Sigmoid colon (tissue), 7 donors: ENCODE results near the gene MX1. TPM values are rescaled to one million over a fixed set of nuclear protein-coding genes. Genes with fewer than 3 reads are reported as not detected.

Experiments used
- DNase-seq: peaks from one replicate; pipeline ENCODE4 v3.0.0-alpha.2; 2019
- H3K27ac ChIP-seq, 4 donors: fragments of 200-600 bp; sonication (generic); one replicate each; pipeline ENCODE4 v1.5.1; 2016 to 2019; ENCODE audit warnings: mild to moderate bottlenecking in 1 of 4
- H3K27me3 ChIP-seq, 3 donors: fragments of 200-600 bp; sonication (generic); one replicate each; pipeline ENCODE4 v1.5.1; 2019; ENCODE audit warnings: mild to moderate bottlenecking in 1 of 3
- H3K36me3 ChIP-seq, 4 donors: fragments of 200-600 bp; sonication (generic); one replicate each; pipeline ENCODE4 v1.5.1; 2016 to 2019
- H3K4me1 ChIP-seq, 4 donors: fragments of 200-600 bp; sonication (generic); one replicate each; pipeline ENCODE4 v1.5.1; 2017 to 2019
- H3K4me3 ChIP-seq, 4 donors: fragments of 200-600 bp; sonication (generic); one replicate each; pipeline ENCODE4 v1.5.1; 2017 to 2019; ENCODE audit warnings: mild to moderate bottlenecking in 2 of 4, moderate library complexity in 1 of 4
- H3K9me3 ChIP-seq, 4 donors: fragments of 200-600 bp in 3 of 4; sonication (generic) in 3 of 4; one replicate each; pipeline versions ENCODE4 v1.5.1 to v1.6.1; 2013 to 2019
- EP300 ChIP-seq, 4 donors: sonication (generic); formaldehyde crosslinking; IDR thresholded peaks; one replicate each; pipeline ENCODE4 v1.6.1; 2017; ENCODE audit warnings: antibody characterized with exemption in 4 of 4
- POLR2A ChIP-seq, 2 donors: fragments of 450-650 bp; IDR thresholded peaks; one replicate each; pipeline ENCODE4 v1.6.1; 2016; ENCODE audit warnings: antibody characterized with exemption in 2 of 2, mild to moderate bottlenecking in 2 of 2, moderate library complexity in 2 of 2
- POLR2AphosphoS5 ChIP-seq, 4 donors: sonication (generic); formaldehyde crosslinking; IDR thresholded peaks; one replicate each; pipeline ENCODE4 v1.6.1; 2017; ENCODE audit warnings: antibody characterized with exemption in 4 of 4
- WGBS, 2 donors: extraction: QIAGEN DNeasy Blood & Tissue Kit; methylation state at CpG; one replicate each; pipeline ENCODE4 v1.1.7; 2013; 5-methylcytosine and 5-hydroxymethylcytosine counted together
- intact Hi-C: fragments of 100-400 bp; cut with DNase I; formaldehyde crosslinking; loops from one replicate; pipeline ENCODE4 v1.15.1; 2023
- polyA plus RNA-seq, 3 donors: library from polyadenylated mRNA; stranded (reverse); fragments of 200-250 nt; gene quantifications; one replicate each; pipeline ENCODE4 v1.2.3, GENCODE V29; 2013
- total RNA-seq, 4 donors: library from RNA; depleted of rRNA; stranded (reverse); fragments of >200 nt; gene quantifications; one replicate each; pipeline ENCODE4 v1.1.0, GENCODE V29; 2016
- TF ChIP-seq, protein P1 (sequence below), 4 experiments: fragments of 450-650 bp in 3 of 4; fragments of 200-600 bp in 1 of 4; IDR thresholded peaks; one replicate each; pipeline ENCODE4 v1.5.1; 2016 to 2019; ENCODE audit warnings: antibody characterized with exemption in 4 of 4, mild to moderate bottlenecking in 3 of 4, moderate library complexity in 2 of 4
- donor health status: healthy with polysubstance abuse.
- donor health status: Bipolar disorder and iron deficiency.
- donor health status: healthy.

MX1 gene
- total and polyA plus RNA-seq, 7 donors: 8.6 to 76.7 (median 27.8) TPM

DNA sequence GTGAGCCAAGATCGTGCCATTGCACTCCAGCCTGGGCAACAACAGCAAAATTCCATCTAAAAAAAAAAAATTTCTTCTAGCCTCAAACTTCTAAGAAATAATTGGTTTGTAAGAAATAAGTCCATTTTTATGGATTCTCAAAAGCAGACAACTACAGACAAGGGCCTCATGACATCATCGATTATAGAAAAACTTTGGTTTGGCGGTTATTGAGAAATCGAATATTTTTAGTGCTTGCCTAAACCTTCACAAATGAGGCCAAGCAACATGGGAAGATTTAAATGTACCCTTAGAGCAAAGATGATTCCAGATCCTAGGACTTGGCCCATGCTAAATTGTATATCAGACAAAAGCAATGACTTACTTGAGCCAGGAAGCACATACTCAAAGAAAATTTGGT, 27.8 kb upstream of the MX1 start:
- Histone ChIP-seq H3K4me1 (no peaks in the 10 kb centered on the region), H3K27ac (no peak overlapping the region), H3K27me3 (no peaks in the 10 kb centered on the region), H3K36me3 (no peaks in the 10 kb centered on the region), H3K4me3 (no peak overlapping the region), H3K9me3 (no peaks in the 10 kb centered on the region)
- 93 to 95% methylated on average over 4 of the region's 4 CpGs for WGBS, 2 donors
- intact Hi-C loops: no loop called here
- DNase-seq: no peak
- TF ChIP-seq EP300 (IDR thresholded peaks at IDR 0.05) (no peak), POLR2A (IDR thresholded peaks at IDR 0.05) (no peak), POLR2AphosphoS5 (IDR thresholded peaks at IDR 0.05) (no peak)
- TF ChIP-seq, protein P1, sequence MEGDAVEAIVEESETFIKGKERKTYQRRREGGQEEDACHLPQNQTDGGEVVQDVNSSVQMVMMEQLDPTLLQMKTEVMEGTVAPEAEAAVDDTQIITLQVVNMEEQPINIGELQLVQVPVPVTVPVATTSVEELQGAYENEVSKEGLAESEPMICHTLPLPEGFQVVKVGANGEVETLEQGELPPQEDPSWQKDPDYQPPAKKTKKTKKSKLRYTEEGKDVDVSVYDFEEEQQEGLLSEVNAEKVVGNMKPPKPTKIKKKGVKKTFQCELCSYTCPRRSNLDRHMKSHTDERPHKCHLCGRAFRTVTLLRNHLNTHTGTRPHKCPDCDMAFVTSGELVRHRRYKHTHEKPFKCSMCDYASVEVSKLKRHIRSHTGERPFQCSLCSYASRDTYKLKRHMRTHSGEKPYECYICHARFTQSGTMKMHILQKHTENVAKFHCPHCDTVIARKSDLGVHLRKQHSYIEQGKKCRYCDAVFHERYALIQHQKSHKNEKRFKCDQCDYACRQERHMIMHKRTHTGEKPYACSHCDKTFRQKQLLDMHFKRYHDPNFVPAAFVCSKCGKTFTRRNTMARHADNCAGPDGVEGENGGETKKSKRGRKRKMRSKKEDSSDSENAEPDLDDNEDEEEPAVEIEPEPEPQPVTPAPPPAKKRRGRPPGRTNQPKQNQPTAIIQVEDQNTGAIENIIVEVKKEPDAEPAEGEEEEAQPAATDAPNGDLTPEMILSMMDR (IDR thresholded peaks at IDR 0.05): no peak

DNA sequence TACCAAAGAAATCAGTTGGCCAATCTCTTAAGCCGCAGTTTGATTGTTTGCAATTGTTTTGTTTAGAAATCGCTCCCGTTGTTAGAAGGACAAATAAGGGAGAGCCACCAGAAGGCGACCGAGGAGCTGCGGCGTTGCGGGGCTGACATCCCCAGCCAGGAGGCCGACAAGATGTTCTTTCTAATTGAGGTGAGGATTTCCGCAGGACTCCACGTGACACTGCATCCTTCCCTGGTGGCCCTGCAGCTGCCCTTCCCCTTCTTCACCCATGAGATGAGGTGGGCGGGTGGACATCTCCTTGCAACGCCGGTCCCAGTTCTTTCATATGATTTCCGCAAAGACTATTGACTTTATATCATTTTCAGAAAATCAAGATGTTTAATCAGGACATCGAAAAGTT, 27.2 kb upstream of the MX1 start:
- no peak overlapping the region for H3K4me3 ChIP-seq
- TF ChIP-seq EP300 (IDR thresholded peaks at IDR 0.05) (no peak), POLR2A (IDR thresholded peaks at IDR 0.05) (no peak), POLR2AphosphoS5 (IDR thresholded peaks at IDR 0.05) (no peak)
- TF ChIP-seq, protein P1 (IDR thresholded peaks at IDR 0.05): no peak
- H3K36me3 ChIP-seq: no peaks in the 10 kb centered on the region
- no peak for DNase-seq
- intact Hi-C loops: no loop called here
- no peak overlapping the region for H3K27ac ChIP-seq
- no peaks in the 10 kb centered on the region for H3K27me3 ChIP-seq
- no peaks in the 10 kb centered on the region for H3K4me1 ChIP-seq
- no peaks in the 10 kb centered on the region for H3K9me3 ChIP-seq
- WGBS, 2 donors: 96 to 97% methylated on average over 16 of the region's 16 CpGs

DNA sequence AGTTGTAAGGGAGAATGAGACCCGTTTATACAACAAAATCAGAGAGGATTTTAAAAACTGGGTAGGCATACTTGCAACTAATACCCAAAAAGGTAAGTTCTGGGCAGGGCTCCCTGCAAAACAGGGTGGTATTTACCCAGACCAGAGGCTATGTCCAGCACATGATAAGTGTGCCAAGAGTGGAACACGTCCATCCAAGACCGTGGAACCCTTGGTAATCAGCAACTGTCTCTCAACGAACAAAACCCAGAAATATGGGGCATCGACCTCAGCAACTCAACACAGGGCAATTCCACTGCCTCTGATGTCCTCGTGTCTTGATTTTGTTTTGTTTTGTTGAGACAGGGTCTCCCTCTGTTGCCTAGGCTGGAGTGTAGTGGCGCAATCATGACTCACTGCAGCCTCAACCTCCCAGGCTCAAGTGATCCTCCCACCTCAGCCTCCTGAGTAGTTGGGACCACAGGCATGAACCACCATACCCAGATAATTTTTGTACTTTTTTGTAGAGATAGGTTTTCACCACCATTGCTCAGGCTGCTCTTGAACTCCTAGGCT, 26.7 kb upstream of the MX1 start:
- 57 to 91% methylated on average over 7 of the region's 7 CpGs for WGBS, 2 donors
- H3K4me3 ChIP-seq: no peak overlapping the region
- H3K4me1 ChIP-seq: no peaks in the 10 kb centered on the region
- H3K9me3 ChIP-seq: no peaks in the 10 kb centered on the region
- TF ChIP-seq POLR2A (IDR thresholded peaks at IDR 0.05) (no peak), POLR2AphosphoS5 (IDR thresholded peaks at IDR 0.05) (no peak), EP300 (IDR thresholded peaks at IDR 0.05) (no peak)
- TF ChIP-seq, protein P1 (IDR thresholded peaks at IDR 0.05): no peak
- no peak for DNase-seq
- H3K27me3 ChIP-seq: no peaks in the 10 kb centered on the region
- no peaks in the 10 kb centered on the region for H3K36me3 ChIP-seq
- intact Hi-C loops: no loop called here
- no peak overlapping the region for H3K27ac ChIP-seq

DNA sequence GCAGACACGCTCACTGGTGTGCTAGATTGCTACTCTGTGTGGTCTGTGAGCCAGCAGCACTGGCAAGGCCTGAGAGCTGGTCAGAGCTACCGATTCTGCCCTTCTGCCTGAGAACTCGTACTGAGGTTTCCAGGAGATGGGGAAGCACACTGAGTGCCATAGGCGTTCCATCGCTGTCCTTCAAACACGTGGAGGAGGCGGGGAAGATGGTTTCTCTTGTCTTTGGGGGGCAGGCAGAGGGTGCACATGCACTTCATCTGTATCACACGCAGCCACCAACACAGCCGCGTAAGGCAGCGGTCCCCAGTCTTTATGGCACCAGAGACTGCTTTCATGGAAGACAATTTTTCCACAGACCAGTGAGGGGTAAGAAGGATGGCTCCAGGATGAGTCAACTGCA, 23.8 kb upstream of the MX1 start:
- intact Hi-C loops: no loop called here
- DNase-seq: no peak
- H3K27ac ChIP-seq: no peak overlapping the region
- peaks cover 0 to 3% (median 0%) of the 10 kb centered on the region in 4 donors for H3K36me3 ChIP-seq
- H3K27me3 ChIP-seq: no peaks in the 10 kb centered on the region
- no peaks in the 10 kb centered on the region for H3K4me1 ChIP-seq
- TF ChIP-seq POLR2AphosphoS5 (IDR thresholded peaks at IDR 0.05) (no peak), POLR2A (IDR thresholded peaks at IDR 0.05) (no peak), EP300 (IDR thresholded peaks at IDR 0.05) (no peak)
- TF ChIP-seq, protein P1 (IDR thresholded peaks at IDR 0.05): no peak
- 90 to 95% methylated on average over 11 of the region's 11 CpGs for WGBS, 2 donors
- no peak overlapping the region for H3K4me3 ChIP-seq
- no peaks in the 10 kb centered on the region for H3K9me3 ChIP-seq

DNA sequence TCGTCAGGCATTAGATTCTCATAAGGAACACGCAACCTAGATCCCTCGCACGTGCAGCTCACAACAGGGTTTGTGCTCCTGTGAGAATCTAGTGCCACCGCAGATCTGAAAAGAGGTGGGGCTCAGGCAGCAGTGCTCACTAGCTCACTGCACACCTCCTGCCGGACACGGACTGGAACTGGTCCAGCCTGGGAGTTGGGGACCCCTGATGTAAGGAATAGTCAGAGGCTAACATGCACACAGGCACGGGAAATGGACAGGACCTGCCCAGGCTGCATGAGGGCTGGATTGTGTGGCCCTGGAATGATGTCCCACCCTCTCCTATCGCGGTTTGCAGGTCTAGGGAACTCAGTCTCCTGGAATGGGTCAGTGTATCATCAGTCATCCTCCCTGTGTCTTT, 23.2 kb upstream of the MX1 start:
- H3K36me3 ChIP-seq: peaks cover 0 to 8% (median 0%) of the 10 kb centered on the region in 4 donors
- 92 to 96% methylated on average over 10 of the region's 10 CpGs for WGBS, 2 donors
- H3K4me3 ChIP-seq: no peak overlapping the region
- H3K27ac ChIP-seq: no peak overlapping the region
- H3K27me3 ChIP-seq: no peaks in the 10 kb centered on the region
- TF ChIP-seq EP300 (IDR thresholded peaks at IDR 0.05) (no peak), POLR2A (IDR thresholded peaks at IDR 0.05) (no peak), POLR2AphosphoS5 (IDR thresholded peaks at IDR 0.05) (no peak)
- TF ChIP-seq, protein P1 (IDR thresholded peaks at IDR 0.05): no peak
- H3K4me1 ChIP-seq: no peaks in the 10 kb centered on the region
- intact Hi-C loops: no loop called here
- no peak for DNase-seq
- no peaks in the 10 kb centered on the region for H3K9me3 ChIP-seq
